Adrenal gland (tissue), 12 donors: ENCODE measurements around the gene NBAS. TPM values are rescaled to one million over a fixed set of nuclear protein-coding genes. Genes with fewer than 3 reads are reported as not detected.

Source experiments
- DNase-seq, 7 donors: peaks; one replicate each; pipeline ENCODE4 v3.0.0-alpha.2; 2019 to 2020
- H3K27ac ChIP-seq, 5 donors: fragments of 200-600 bp; sonication (generic) in 4 of 5; 1 replicate in 3 of 5; 2 replicates in 2 of 5; pipeline versions ENCODE4 v1.5.1 to v1.8.0; 2016 to 2020; ENCODE audit warnings: mild to moderate bottlenecking in 1 of 5
- H3K27me3 ChIP-seq: fragments of 200-600 bp; 2 replicates; pipeline ENCODE4 v1.8.0; 2021
- H3K36me3 ChIP-seq, 2 donors: fragments of 200-600 bp; replicated peaks in 1 of 2; 1 replicate in 1 of 2; 2 replicates in 1 of 2; pipeline versions ENCODE4 v1.5.1 to v1.8.0; 2018 to 2022
- H3K4me1 ChIP-seq, 2 donors: fragments of 200-600 bp; replicated peaks in 1 of 2; 1 replicate in 1 of 2; 2 replicates in 1 of 2; pipeline versions ENCODE4 v1.5.1 to v1.8.0; 2018 to 2021
- H3K4me3 ChIP-seq, 4 donors: fragments of 200-600 bp; sonication (generic) in 3 of 4; one replicate each; pipeline ENCODE4 v1.5.1; 2016 to 2018
- H3K9me3 ChIP-seq, 3 donors: fragments of 200-600 bp; sonication (generic) in 1 of 3; replicated peaks in 1 of 3; 1 replicate in 2 of 3; 2 replicates in 1 of 3; pipeline versions ENCODE4 v1.5.1 to v1.8.0; 2016 to 2021
- POLR2A ChIP-seq, 2 donors: fragments of 450-650 bp; IDR thresholded peaks; one replicate each; pipeline ENCODE4 v1.6.1; 2017; ENCODE audit warnings: antibody characterized with exemption in 2 of 2, mild to moderate bottlenecking in 2 of 2, moderate library complexity in 1 of 2
- WGBS, 4 donors: extraction: QIAGEN DNeasy Blood & Tissue Kit in 2 of 4; methylation state at CpG; one replicate each; pipeline versions ENCODE4 v1.1.5 to v1.1.7; 2013 to 2017; 5-methylcytosine and 5-hydroxymethylcytosine counted together
- intact Hi-C, 2 donors: fragments of 100-400 bp; cut with DNase I; formaldehyde crosslinking; loops; one replicate each; pipeline versions ENCODE4 v1.14.1 to v1.15.0; 2022 to 2023
- polyA plus RNA-seq, 3 donors: library from polyadenylated mRNA; stranded (reverse); fragments of 200-250 nt in 2 of 3; fragments of 350-450 nt in 1 of 3; fragmentation: Illumina TruSeq in 1 of 3; extraction: RNeasy Lipid Tissue Mini Kit (QIAGEN cat#74804) in 1 of 3; gene quantifications; one replicate each; pipeline ENCODE4 v1.2.3, GENCODE V29; 2013 to 2014
- total RNA-seq, 9 donors: library from RNA; depleted of rRNA in 4 of 9; stranded (reverse); fragments of >200 nt in 4 of 9; fragments of 120-200 nt in 1 of 9; fragmentation: NEBNext Ultra II Directional in 1 of 9; extraction: Animal tissue kit (Norgen Biotek cat#: 25700) in 1 of 9; gene quantifications; one replicate each; pipeline versions ENCODE4 v1.1.0 to v1.2.4, GENCODE V29; 2013 to 2023
- TF ChIP-seq, protein P1 (sequence below), 6 experiments: fragments of 450-650 bp in 4 of 6; fragments of 200-600 bp in 2 of 6; sonication (generic) in 1 of 6; IDR thresholded peaks; 1 replicate in 5 of 6; 2 replicates in 1 of 6; pipeline versions ENCODE4 v1.5.1 to v1.8.0; 2016 to 2021; ENCODE audit warnings: antibody characterized with exemption in 6 of 6, mild to moderate bottlenecking in 2 of 6, moderate library complexity in 1 of 6
- donor health status: healthy with polysubstance abuse.
- donor health status: Bipolar disorder and iron deficiency.
- donor health status: DM: yes; HTN: yes; CAD: no.
- donor health status: DM: no; HTN: no; CAD: no.
- donor health status: DM: no; HTN: no; CAD: no.
- donor health status: DM: yes; HTN: yes; CAD: no.

Gene NBAS
- total and polyA plus RNA-seq, 12 donors = 22.0 to 62.4 (median 46.2) TPM

DNA sequence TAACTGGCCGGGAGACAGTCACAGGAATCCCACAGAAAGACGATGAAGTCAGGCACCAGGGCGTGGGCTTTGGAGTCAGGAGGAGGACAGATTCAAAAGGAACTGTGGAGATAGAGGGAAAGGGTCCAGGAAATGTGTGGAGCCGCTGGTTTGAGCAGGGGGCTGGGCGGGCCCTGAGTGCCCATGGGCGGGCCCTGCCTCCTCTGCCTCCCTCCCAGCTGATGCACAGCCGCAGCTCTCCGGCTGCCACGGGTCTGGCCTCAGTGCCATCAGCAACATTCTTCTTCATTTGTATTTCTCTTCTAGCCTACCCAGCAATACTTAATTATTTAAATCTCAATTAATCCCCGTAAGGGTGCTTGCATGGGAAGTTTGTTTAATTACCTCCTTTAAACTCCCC is 432.3 kb downstream of the NBAS start:
- no peaks in the 10 kb centered on the region for H3K27me3 ChIP-seq
- no peaks in the 10 kb centered on the region for H3K4me1 ChIP-seq
- 82 to 89% (median 84%) methylated on average over 10 of the region's 10 CpGs for WGBS, 4 donors
- H3K36me3 ChIP-seq = no peaks in the 10 kb centered on the region
- DNase-seq = no peak
- no peak overlapping the region for H3K27ac ChIP-seq
- no peak overlapping the region for H3K4me3 ChIP-seq
- no peaks in the 10 kb centered on the region for H3K9me3 ChIP-seq
- no peak for TF ChIP-seq POLR2A (IDR thresholded peaks at IDR 0.05)
- TF ChIP-seq, protein P1, sequence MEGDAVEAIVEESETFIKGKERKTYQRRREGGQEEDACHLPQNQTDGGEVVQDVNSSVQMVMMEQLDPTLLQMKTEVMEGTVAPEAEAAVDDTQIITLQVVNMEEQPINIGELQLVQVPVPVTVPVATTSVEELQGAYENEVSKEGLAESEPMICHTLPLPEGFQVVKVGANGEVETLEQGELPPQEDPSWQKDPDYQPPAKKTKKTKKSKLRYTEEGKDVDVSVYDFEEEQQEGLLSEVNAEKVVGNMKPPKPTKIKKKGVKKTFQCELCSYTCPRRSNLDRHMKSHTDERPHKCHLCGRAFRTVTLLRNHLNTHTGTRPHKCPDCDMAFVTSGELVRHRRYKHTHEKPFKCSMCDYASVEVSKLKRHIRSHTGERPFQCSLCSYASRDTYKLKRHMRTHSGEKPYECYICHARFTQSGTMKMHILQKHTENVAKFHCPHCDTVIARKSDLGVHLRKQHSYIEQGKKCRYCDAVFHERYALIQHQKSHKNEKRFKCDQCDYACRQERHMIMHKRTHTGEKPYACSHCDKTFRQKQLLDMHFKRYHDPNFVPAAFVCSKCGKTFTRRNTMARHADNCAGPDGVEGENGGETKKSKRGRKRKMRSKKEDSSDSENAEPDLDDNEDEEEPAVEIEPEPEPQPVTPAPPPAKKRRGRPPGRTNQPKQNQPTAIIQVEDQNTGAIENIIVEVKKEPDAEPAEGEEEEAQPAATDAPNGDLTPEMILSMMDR (IDR thresholded peaks at IDR 0.05) = no peak
- intact Hi-C loops = no loop called here

DNA sequence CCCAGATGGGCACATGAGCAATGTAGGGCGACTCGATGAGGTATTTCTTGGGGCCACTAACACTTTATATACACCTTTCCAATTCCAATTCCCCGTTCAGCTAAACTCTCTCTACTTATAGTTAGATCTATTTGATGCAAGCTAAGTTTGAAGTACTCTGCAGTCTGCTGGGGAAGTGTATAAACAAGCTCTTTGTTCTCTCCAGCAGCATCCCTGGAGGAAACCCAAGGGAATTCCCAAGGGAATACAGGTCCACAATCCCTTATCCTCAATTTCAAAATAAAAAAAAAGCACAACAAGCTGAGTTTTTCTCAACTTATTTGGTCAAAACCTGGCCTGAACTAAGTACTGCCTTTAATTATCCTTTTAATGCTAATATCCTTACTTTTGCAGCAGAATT is 433.3 kb downstream of the NBAS start:
- H3K27ac ChIP-seq = no peak overlapping the region
- intact Hi-C loops = no loop called here
- no peak overlapping the region for H3K4me3 ChIP-seq
- no peak for DNase-seq
- H3K27me3 ChIP-seq = no peaks in the 10 kb centered on the region
- 86 to 96% (median 94%) methylated on average over 3 of the region's 3 CpGs for WGBS, 4 donors
- no peaks in the 10 kb centered on the region for H3K9me3 ChIP-seq
- no peak for TF ChIP-seq POLR2A (IDR thresholded peaks at IDR 0.05)
- TF ChIP-seq, protein P1 (IDR thresholded peaks at IDR 0.05) = no peak
- no peaks in the 10 kb centered on the region for H3K36me3 ChIP-seq
- no peaks in the 10 kb centered on the region for H3K4me1 ChIP-seq

DNA sequence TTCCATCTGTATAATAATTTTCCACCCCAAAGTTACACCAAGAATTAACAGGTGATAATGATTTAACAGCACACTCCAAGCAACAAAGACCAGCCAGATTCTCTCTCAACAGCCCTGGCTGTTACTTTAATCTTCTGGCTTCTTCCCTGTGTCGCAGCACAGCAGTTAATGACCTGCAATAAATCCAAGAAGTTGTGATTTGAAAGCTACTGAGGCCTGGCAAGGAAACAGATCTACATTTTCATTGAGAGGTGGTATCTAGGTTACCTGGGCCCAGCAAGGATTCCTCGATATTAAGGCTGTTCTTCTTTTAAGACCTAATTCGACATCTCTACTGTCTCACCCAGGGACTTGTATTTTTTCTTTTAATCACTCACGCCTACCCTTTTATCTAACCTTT is 433.8 kb downstream of the NBAS start:
- no peaks in the 10 kb centered on the region for H3K36me3 ChIP-seq
- WGBS, 4 donors = 65 to 76% (median 73%) methylated on average over 4 of the region's 4 CpGs

DNA sequence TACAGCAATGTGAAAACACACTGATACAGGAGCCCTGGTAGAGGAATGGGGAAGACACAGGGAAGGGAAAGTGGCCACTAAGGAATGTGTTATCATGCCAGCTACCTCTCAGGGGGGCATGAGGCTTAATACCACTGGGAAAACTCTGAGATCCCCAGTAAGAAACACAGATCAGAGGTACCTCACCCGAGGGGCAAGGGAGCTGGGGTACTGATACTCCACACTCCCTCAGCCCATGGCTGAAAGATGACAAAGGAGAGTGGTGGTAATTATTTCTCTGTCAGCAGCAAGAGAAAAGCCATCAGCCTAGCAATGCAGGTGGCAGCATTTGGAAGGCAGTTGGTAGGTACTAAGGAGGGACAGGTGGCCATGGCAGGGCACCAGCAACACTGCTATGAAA is 434.8 kb downstream of the NBAS start:
- no peak overlapping the region for H3K4me3 ChIP-seq
- no peaks in the 10 kb centered on the region for H3K27me3 ChIP-seq
- H3K36me3 ChIP-seq = no peaks in the 10 kb centered on the region
- H3K9me3 ChIP-seq = no peaks in the 10 kb centered on the region
- H3K27ac ChIP-seq = no peak overlapping the region
- H3K4me1 ChIP-seq = no peaks in the 10 kb centered on the region
- intact Hi-C loops = no loop called here
- no peak for DNase-seq
- TF ChIP-seq, protein P1 (IDR thresholded peaks at IDR 0.05) = no peak
- TF ChIP-seq POLR2A (IDR thresholded peaks at IDR 0.05) = no peak
- WGBS, 4 donors = 92 to 100% (median 98%) methylated on average over 1 of the region's 1 CpG

More for the DNA sequence above, 433.8 kb downstream of the NBAS start:
- no peak overlapping the region for H3K4me3 ChIP-seq
- H3K27ac ChIP-seq = no peak overlapping the region
- DNase-seq = no peak
- no peaks in the 10 kb centered on the region for H3K27me3 ChIP-seq
- no peaks in the 10 kb centered on the region for H3K4me1 ChIP-seq
- intact Hi-C loops = no loop called here
- TF ChIP-seq, protein P1 (IDR thresholded peaks at IDR 0.05) = no peak
- TF ChIP-seq POLR2A (IDR thresholded peaks at IDR 0.05) = no peak
- no peaks in the 10 kb centered on the region for H3K9me3 ChIP-seq
